Caco-2 (cell line): ENCODE data around the gene C19orf73. TPM values are rescaled to one million over a fixed set of nuclear protein-coding genes. Genes with fewer than 3 reads are reported as not detected.
"Not testable (repeated sequence)": the region's sequence is repeated elsewhere in the genome, so short reads cannot be mapped to it uniquely, and the experiment has no call there.

Source experiments
- BruUV-seq: library from RNA; stranded (reverse); fragments of 400-500 nt; replicated peaks from 2 replicates; lab custom pipeline; 2021; lab: Mats Ljungman, UMichigan
- CTCF ChIA-PET: fragments of 300-600 bp; sonication (Branson Sonifier 250); formaldehyde crosslinking; loops from one replicate; lab custom pipeline; 2022; ENCODE audit warnings: antibody characterized with exemption; lab: Charles Lee
- POLR2A ChIA-PET: fragments of 300-600 bp; sonication (Branson Sonifier 250); formaldehyde crosslinking; loops from one replicate; lab custom pipeline; 2022; ENCODE audit warnings: antibody characterized with exemption; lab: Charles Lee
- DNase-seq, 2 experiments: peaks; one replicate each; pipeline versions ENCODE4 v3.0.0 to v3.0.0-alpha.2; 2020 to 2022
- H3K27me3 ChIP-seq: replicated peaks from 2 replicates; pipeline ENCODE4 v1.6.0; 2011; ENCODE audit warnings: low read length; ENCODE audit not compliant: control insufficient read depth, insufficient read depth
- H3K36me3 ChIP-seq: 2 replicates; pipeline ENCODE4 v1.5.1; 2011; ENCODE audit warnings: low read length; ENCODE audit not compliant: control insufficient read depth, insufficient read depth
- H3K4me1 ChIP-seq: fragments of 250-450 bp; sonication (Bioruptor Pico); 2 replicates; pipeline ENCODE4 v1.5.1; 2020; ENCODE audit warnings: mild to moderate bottlenecking
- H3K4me3 ChIP-seq: 2 replicates; pipeline ENCODE4 v1.5.1; 2011; ENCODE audit warnings: low read depth, mild to moderate bottlenecking, control low read depth, low read length
- H3K9me3 ChIP-seq: fragments of 250-450 bp; sonication (Bioruptor Pico); 2 replicates; pipeline ENCODE4 v1.5.1; 2020; ENCODE audit warnings: mild to moderate bottlenecking, moderate library complexity
- H3K27ac Mint-ChIP-seq: one replicate; pipeline ENCODE4 v1.8.0; 2022; ENCODE audit warnings: mixed read lengths; ENCODE audit not compliant: unreplicated experiment
- H3K27me3 Mint-ChIP-seq: one replicate; pipeline ENCODE4 v1.8.0; 2022; ENCODE audit warnings: mixed read lengths; ENCODE audit not compliant: insufficient read depth, unreplicated experiment
- H3K36me3 Mint-ChIP-seq: one replicate; pipeline ENCODE4 v1.8.0; 2022; ENCODE audit warnings: mild to moderate bottlenecking, mixed read lengths; ENCODE audit not compliant: insufficient read depth, unreplicated experiment
- H3K4me1 Mint-ChIP-seq: one replicate; pipeline ENCODE4 v1.8.0; 2022; ENCODE audit warnings: low read depth, mixed read lengths; ENCODE audit not compliant: unreplicated experiment
- H3K4me3 Mint-ChIP-seq: one replicate; pipeline ENCODE4 v1.8.0; 2022; ENCODE audit warnings: mild to moderate bottlenecking, moderate library complexity, mixed read lengths; ENCODE audit not compliant: unreplicated experiment
- H3K9me3 Mint-ChIP-seq: one replicate; pipeline ENCODE4 v1.8.0; 2022; ENCODE audit warnings: mixed read lengths; ENCODE audit not compliant: unreplicated experiment
- intact Hi-C: fragments of 100-400 bp; cut with micrococcal nuclease; formaldehyde crosslinking; loops from one replicate; pipeline ENCODE4 v1.10.0; 2022; ENCODE audit not compliant: unreplicated experiment
- total RNA-seq: library from RNA; stranded (reverse); gene quantifications from 2 replicates; pipeline ENCODE4 v1.2.3, GENCODE V29; 2022
- TF ChIP-seq, protein P1 (sequence below), 2 experiments: fragments of 200-600 bp in 1 of 2; IDR thresholded peaks; 1 replicate in 1 of 2; 2 replicates in 1 of 2; pipeline versions ENCODE4 v1.5.1 to v1.8.0; 2011 to 2022; ENCODE audit warnings: antibody characterized with exemption in 1 of 2, control low read depth in 1 of 2, inconsistent platforms in 1 of 2, low read depth in 1 of 2, low read length in 1 of 2, mild to moderate bottlenecking in 1 of 2, moderate library complexity in 1 of 2; ENCODE audit not compliant: insufficient read depth in 1 of 2, severe bottlenecking in 1 of 2, unreplicated experiment in 1 of 2

Gene C19orf73
- total RNA-seq, 1 experiment from 2014 or later = 1.7 TPM

DNA sequence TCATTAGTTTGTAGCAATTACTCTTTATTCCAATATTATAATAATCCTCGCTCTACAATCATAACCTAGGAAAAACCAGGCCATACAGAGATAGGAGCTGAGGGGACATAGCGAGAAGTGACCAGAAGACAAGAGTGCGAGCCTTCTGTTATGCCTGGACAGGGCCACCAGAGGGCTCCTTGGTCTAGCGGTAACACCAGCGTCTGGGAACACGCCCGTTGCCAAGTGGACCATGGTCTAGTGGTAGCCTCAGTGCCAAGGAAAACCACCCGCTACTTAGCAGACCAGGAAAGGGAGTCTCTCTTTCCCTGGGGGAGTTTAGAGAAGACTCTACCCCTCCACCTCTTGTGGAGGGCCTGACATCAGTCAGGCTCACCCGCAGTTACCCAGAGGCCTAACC is 44.1 kb downstream of the C19orf73 start:
- H3K36me3 Mint-ChIP-seq = peaks cover 15% of the 10 kb centered on the region
- H3K4me3 ChIP-seq, H3K36me3 ChIP-seq, H3K9me3 ChIP-seq, H3K4me3 Mint-ChIP-seq, H3K27me3 ChIP-seq, H3K27ac Mint-ChIP-seq, BruUV-seq, H3K27me3 Mint-ChIP-seq, H3K9me3 Mint-ChIP-seq: not testable (repeated sequence)
- H3K4me1 ChIP-seq = peaks cover 11% of the 10 kb centered on the region
- TF ChIP-seq, protein P1, sequence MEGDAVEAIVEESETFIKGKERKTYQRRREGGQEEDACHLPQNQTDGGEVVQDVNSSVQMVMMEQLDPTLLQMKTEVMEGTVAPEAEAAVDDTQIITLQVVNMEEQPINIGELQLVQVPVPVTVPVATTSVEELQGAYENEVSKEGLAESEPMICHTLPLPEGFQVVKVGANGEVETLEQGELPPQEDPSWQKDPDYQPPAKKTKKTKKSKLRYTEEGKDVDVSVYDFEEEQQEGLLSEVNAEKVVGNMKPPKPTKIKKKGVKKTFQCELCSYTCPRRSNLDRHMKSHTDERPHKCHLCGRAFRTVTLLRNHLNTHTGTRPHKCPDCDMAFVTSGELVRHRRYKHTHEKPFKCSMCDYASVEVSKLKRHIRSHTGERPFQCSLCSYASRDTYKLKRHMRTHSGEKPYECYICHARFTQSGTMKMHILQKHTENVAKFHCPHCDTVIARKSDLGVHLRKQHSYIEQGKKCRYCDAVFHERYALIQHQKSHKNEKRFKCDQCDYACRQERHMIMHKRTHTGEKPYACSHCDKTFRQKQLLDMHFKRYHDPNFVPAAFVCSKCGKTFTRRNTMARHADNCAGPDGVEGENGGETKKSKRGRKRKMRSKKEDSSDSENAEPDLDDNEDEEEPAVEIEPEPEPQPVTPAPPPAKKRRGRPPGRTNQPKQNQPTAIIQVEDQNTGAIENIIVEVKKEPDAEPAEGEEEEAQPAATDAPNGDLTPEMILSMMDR (IDR thresholded peaks at IDR 0.05; ENCODE audit: insufficient read depth in 1 of 2, low read depth in 1 of 2, low read length in 1 of 2, severe bottlenecking in 1 of 2, unreplicated experiment in 1 of 2) = peak; percentile 37 to 59
- DNase-seq = peak; percentile 56 to 68
- intact Hi-C loops = loop anchor here (1.0 to 5.0 kb wide), 3 partner anchors 58 to 288 kb away; partner anchors contain the start of genes GYS1, LHB and RUVBL2
- ChIA-PET CTCF (interaction anchor here (0.7 to 1.8 kb wide), 7 partner anchors 10 to 267 kb away, joined by 3 to 16 read pairs (median 8); partner anchors contain the start of gene NTF4), POLR2A (interaction anchor here (1.3 kb wide), 1 partner anchor 10 kb away, joined by 7 read pairs; the partner anchor contains the start of gene NTF4)
- H3K4me1 Mint-ChIP-seq = peaks cover 15% of the 10 kb centered on the region

DNA sequence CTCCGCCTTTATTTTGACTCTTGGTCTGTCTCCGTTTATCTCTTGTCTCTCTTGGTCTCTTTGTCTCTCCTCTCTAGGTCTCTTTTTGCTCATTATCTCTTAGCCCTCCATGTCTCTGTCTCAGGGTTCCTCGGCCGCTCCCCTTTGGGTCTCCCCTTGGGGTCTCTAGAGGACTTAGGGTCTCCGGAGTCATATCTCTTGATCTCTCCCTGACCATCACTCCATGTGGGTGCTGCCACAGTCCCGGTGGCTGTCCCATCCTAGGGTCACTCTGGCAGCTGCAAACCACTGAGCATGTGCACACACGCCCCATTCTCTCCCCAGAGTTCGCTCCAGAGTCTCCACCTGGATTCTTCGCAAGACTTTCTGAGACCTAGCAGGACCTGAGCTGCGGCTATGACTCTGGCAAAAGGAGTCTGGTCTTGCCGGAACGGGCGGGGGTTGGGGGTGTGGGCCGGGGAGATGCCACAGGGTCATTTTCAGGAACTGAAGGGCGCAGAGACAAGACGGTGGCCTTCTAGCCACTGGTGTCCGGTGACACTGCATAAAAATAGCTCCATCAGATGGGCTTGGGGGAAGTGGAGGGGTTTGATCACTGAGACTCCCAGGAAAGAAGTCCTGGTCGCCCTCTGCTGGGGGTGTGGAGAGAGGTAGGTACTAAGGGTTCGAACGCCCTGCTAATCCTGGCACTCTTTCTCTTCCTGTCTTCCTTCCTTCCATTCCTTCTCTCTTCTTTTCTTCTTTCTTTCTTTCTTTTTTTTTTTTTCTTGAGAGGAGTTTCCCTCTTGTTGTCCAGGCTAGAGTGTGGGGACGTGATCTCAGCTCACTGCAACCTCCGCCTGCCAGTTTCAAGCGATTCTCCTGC is 45.2 kb downstream of the C19orf73 start:
- BruUV-seq = no TSS peak
- ChIA-PET CTCF (interaction anchor here (0.6 to 1.8 kb wide), 15 partner anchors 9 to 155 kb away, joined by 3 to 16 read pairs (median 8); partner anchors contain the start of genes CGB7, GYS1, NTF4 and RUVBL2), POLR2A (interaction anchor here (0.7 to 1.3 kb wide), 2 partner anchors 9 to 54 kb away, joined by 3 to 7 read pairs; partner anchors contain the start of gene NTF4)
- H3K4me1 ChIP-seq = peaks cover 11% of the 10 kb centered on the region
- intact Hi-C loops = loop anchor here (1.0 to 5.0 kb wide), 3 partner anchors 56 to 286 kb away; partner anchors contain the start of genes GYS1, LHB and RUVBL2
- H3K9me3 Mint-ChIP-seq = peaks cover 15% of the 10 kb centered on the region
- no peak overlapping the region for H3K4me3 ChIP-seq
- TF ChIP-seq, protein P1 (IDR thresholded peaks at IDR 0.05; ENCODE audit: insufficient read depth in 1 of 2, low read depth in 1 of 2, low read length in 1 of 2, severe bottlenecking in 1 of 2, unreplicated experiment in 1 of 2) = peak; percentile 44 to 53
- peak overlapping the region; percentile 78 for H3K4me3 Mint-ChIP-seq
- no peaks in the 10 kb centered on the region for H3K27me3 ChIP-seq
- H3K27ac Mint-ChIP-seq = peak overlapping the region; percentile 60
- peaks cover 17% of the 10 kb centered on the region for H3K4me1 Mint-ChIP-seq
- H3K36me3 ChIP-seq = no peaks in the 10 kb centered on the region
- no peaks in the 10 kb centered on the region for H3K27me3 Mint-ChIP-seq
- peaks cover 19% of the 10 kb centered on the region for H3K36me3 Mint-ChIP-seq
- DNase-seq = peak; percentile 59 to 72
- H3K9me3 ChIP-seq = no peaks in the 10 kb centered on the region

DNA sequence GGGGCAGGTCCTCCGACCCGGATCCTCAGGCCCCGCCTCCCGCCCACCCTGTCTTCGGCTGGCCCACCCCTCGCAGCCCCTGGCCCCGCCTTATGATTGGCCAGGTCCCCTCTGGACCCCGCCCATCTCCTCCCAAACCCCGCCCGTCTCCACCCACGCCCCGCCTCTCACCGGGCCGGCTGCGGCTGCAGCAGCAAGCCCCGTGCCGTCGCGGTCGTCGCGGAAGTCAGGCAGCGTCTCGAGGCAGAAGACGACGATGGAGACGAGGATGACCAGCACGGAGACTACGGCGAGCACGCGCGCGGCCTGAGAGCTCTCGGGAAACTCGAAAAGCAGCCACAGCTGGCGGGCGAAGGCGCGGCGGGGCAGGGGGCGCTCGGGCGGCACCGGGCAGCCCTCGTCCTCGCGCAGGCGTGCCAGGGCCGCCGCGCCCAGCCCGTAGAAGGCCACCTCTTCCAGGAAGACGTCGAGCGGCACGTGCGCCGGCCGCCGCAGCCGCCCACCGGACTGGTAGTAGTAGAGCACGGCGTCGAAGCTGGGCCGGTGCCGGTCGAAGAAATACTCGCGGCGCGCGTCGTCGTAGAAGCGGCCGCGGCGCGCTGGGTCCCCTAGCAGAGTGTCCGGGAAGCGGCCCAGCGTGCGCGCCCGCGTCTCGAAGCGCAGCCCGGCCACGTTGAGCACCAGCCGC is 46.9 kb downstream of the C19orf73 start:
- H3K9me3 Mint-ChIP-seq = peaks cover 22% of the 10 kb centered on the region
- peaks cover 25% of the 10 kb centered on the region for H3K4me1 Mint-ChIP-seq
- H3K4me3 ChIP-seq = peak overlapping the region; percentile 55
- H3K4me3 Mint-ChIP-seq = peak overlapping the region; percentile 78
- H3K27me3 ChIP-seq = no peaks in the 10 kb centered on the region
- POLR2A ChIA-PET = no interaction called here
- TF ChIP-seq, protein P1 (IDR thresholded peaks at IDR 0.05; ENCODE audit: insufficient read depth in 1 of 2, low read depth in 1 of 2, low read length in 1 of 2, severe bottlenecking in 1 of 2, unreplicated experiment in 1 of 2) = no peak
- CTCF ChIA-PET = interaction anchor here (0.6 to 1.0 kb wide), 4 partner anchors 78 to 1497 kb away, joined by 3 to 4 read pairs (median 3); partner anchors contain the start of gene RUVBL2
- H3K4me1 ChIP-seq = peaks cover 17% of the 10 kb centered on the region
- no peaks in the 10 kb centered on the region for H3K27me3 Mint-ChIP-seq
- H3K36me3 ChIP-seq = no peaks in the 10 kb centered on the region
- intact Hi-C loops = loop anchor here (5.0 kb wide), 2 partner anchors 80 to 285 kb away; partner anchors contain the start of genes GYS1 and RUVBL2
- no peaks in the 10 kb centered on the region for H3K9me3 ChIP-seq
- H3K27ac Mint-ChIP-seq = peak overlapping the region; percentile 83
- H3K36me3 Mint-ChIP-seq = peaks cover 19% of the 10 kb centered on the region
- no TSS peak for BruUV-seq
- DNase-seq = peak; percentile 88 to 92
